HG03432 (cell line): ENCODE results near the gene ASCC3.
A peak's percentile ranks its signal among the peaks of the same experiment; 100 is the strongest.
"Not testable (repeated sequence)": the region's sequence is repeated elsewhere in the genome, so short reads cannot be mapped to it uniquely, and the experiment has no call there.

Source experiments
- ATAC-seq: cut with Tn5 transposase; IDR thresholded peaks from one replicate; pipeline ENCODE4 v1.9.1; 2021; ENCODE audit warnings: mild to moderate bottlenecking, moderate library complexity; ENCODE audit not compliant: unreplicated experiment

Gene ASCC3

GRCh38 chr6:100880853-100881706 lies at the start of gene ASCC3:
Gene ASCC3 (minus strand): TSS chr6:100881329. CDS start chr6:100867997, 13,332 bp downstream.
- ATAC-seq, result peak; percentile 99

GRCh38 chr6:100925749-100926148 lies 44.6 kb upstream of the ASCC3 start:
- ATAC-seq, result no peak

- ATAC-seq, result no peak
These were observed 43.6 kb upstream of the ASCC3 start for GRCh38 chr6:100924534-100925227.

GRCh38 chr6:100923481-100924165 lies 42.5 kb upstream of the ASCC3 start:
- ATAC-seq, result no peak

- ATAC-seq, result no peak
These were observed 39.0 kb upstream of the ASCC3 start for GRCh38 chr6:100920028-100920605.

- ATAC-seq, result no peak
These were observed 37.0 kb upstream of the ASCC3 start for GRCh38 chr6:100918152-100918551.

- ATAC-seq, result no peak
These were observed 34.7 kb upstream of the ASCC3 start for GRCh38 chr6:100915876-100916275.

- ATAC-seq, result peak; percentile 63
These were observed 32.5 kb upstream of the ASCC3 start for GRCh38 chr6:100913400-100914276.

- no peak for ATAC-seq
These were observed 25.2 kb upstream of the ASCC3 start for GRCh38 chr6:100906325-100906724.

GRCh38 chr6:100905067-100905466 lies 23.9 kb upstream of the ASCC3 start:
- ATAC-seq, result no peak

- no peak for ATAC-seq
These were observed 23.2 kb upstream of the ASCC3 start for GRCh38 chr6:100904316-100904715.

GRCh38 chr6:100901582-100901981 lies 20.5 kb upstream of the ASCC3 start:
- ATAC-seq, result no peak

- ATAC-seq, result no peak
These were observed 18.1 kb upstream of the ASCC3 start for GRCh38 chr6:100899202-100899601.

GRCh38 chr6:100897671-100898070 lies 16.5 kb upstream of the ASCC3 start:
- ATAC-seq, result no peak

GRCh38 chr6:100893743-100894142 lies 12.6 kb upstream of the ASCC3 start:
- no peak for ATAC-seq

GRCh38 chr6:100892693-100893092 lies 11.6 kb upstream of the ASCC3 start:
- ATAC-seq, result no peak

GRCh38 chr6:100892116-100892515 lies 11.0 kb upstream of the ASCC3 start:
- ATAC-seq, result no peak

GRCh38 chr6:100891079-100891478 lies 9.9 kb upstream of the ASCC3 start:
- ATAC-seq, result no peak

- not testable (repeated sequence) for ATAC-seq
These were observed 9.5 kb upstream of the ASCC3 start for GRCh38 chr6:100890646-100891045.

GRCh38 chr6:100889351-100889750 lies 8.2 kb upstream of the ASCC3 start:
- no peak for ATAC-seq
